NCI-H1092 treated with DMSO at 0.1 percent for 48 hours (cell line): ENCODE data around the gene ERLIN1.

Source experiments
- DNase-seq: peaks from one replicate; lab custom pipeline; 2025; lab: John Stamatoyannopoulos, UW

ERLIN1 gene

GRCh38 chr10:100185364-100186252, at the start of gene ERLIN1:
ERLIN1 (minus strand) TSS chr10:100186029; CDS start chr10:100185626, 403 bp downstream.
- DNase-seq = peak; percentile 84

- DNase-seq = no peak
Measured at GRCh38 chr10:100232101-100232500, 46.3 kb upstream of the ERLIN1 start.

- no peak for DNase-seq
Measured at GRCh38 chr10:100229819-100230422, 44.1 kb upstream of the ERLIN1 start.

GRCh38 chr10:100223879-100224278, 38.0 kb upstream of the ERLIN1 start:
- no peak for DNase-seq

GRCh38 chr10:100222529-100222928, 36.7 kb upstream of the ERLIN1 start:
- DNase-seq = no peak

- DNase-seq = no peak
Measured at GRCh38 chr10:100216006-100216405, 30.2 kb upstream of the ERLIN1 start.

GRCh38 chr10:100209303-100209702, 23.5 kb upstream of the ERLIN1 start:
- no peak for DNase-seq

- DNase-seq = no peak
Measured at GRCh38 chr10:100208276-100208675, 22.4 kb upstream of the ERLIN1 start.

GRCh38 chr10:100204370-100204769, 18.5 kb upstream of the ERLIN1 start:
- no peak for DNase-seq

GRCh38 chr10:100201549-100201948, 15.7 kb upstream of the ERLIN1 start:
- no peak for DNase-seq

GRCh38 chr10:100194711-100195110, 8.9 kb upstream of the ERLIN1 start:
- DNase-seq = no peak

GRCh38 chr10:100192350-100192749, 6.5 kb upstream of the ERLIN1 start:
- DNase-seq = no peak

GRCh38 chr10:100186253-100187212, 704 bp upstream of the ERLIN1 start:
- DNase-seq = peak; percentile 47

- peak; percentile 23 for DNase-seq
Measured at GRCh38 chr10:100184840-100185239, 989 bp downstream of the ERLIN1 start.

- DNase-seq = no peak
Measured at GRCh38 chr10:100184426-100184825, 1.4 kb downstream of the ERLIN1 start.

GRCh38 chr10:100183481-100183880, 2.3 kb downstream of the ERLIN1 start:
- no peak for DNase-seq

GRCh38 chr10:100182908-100183307, 2.9 kb downstream of the ERLIN1 start:
- DNase-seq = no peak

- no peak for DNase-seq
Measured at GRCh38 chr10:100182281-100182680, 3.5 kb downstream of the ERLIN1 start.

- DNase-seq = no peak
Measured at GRCh38 chr10:100175875-100176274, 10.0 kb downstream of the ERLIN1 start.

- DNase-seq = no peak
Measured at GRCh38 chr10:100174699-100175677, 10.8 kb downstream of the ERLIN1 start.

- DNase-seq = no peak
Measured at GRCh38 chr10:100173035-100173434, 12.8 kb downstream of the ERLIN1 start.
